WTC11 (cell line): ENCODE data around the gene NR1I3. TPM values are rescaled to one million over a fixed set of nuclear protein-coding genes. Genes with fewer than 3 reads are reported as not detected.

Experiments
- ATAC-seq: fragments of 200-7000 bp; cut with Tn5 transposase; 2 replicates; pipeline ENCODE4 v1.10.0; 2021; ENCODE audit warnings: mild to moderate bottlenecking, moderate library complexity
- CTCF ChIA-PET: fragments of 300-600 bp; sonication (Branson Sonifier 250); formaldehyde crosslinking; loops from one replicate; lab custom pipeline; 2021; ENCODE audit warnings: antibody characterized with exemption; lab: Charles Lee
- POLR2A ChIA-PET: fragments of 350-600 bp; sonication (Branson Sonifier 250); formaldehyde crosslinking; loops from one replicate; lab custom pipeline; 2021; ENCODE audit warnings: antibody characterized with exemption; lab: Charles Lee
- DNase-seq: peaks from one replicate; pipeline ENCODE4 v3.0.0; 2021; ENCODE audit warnings: low spot score
- H3K27ac Mint-ChIP-seq: 2 replicates; pipeline ENCODE4 v1.8.0; 2021; ENCODE audit warnings: mixed read lengths
- H3K27me3 Mint-ChIP-seq: 2 replicates; pipeline ENCODE4 v1.8.0; 2021; ENCODE audit warnings: low read depth, mild to moderate bottlenecking, moderate library complexity, mixed read lengths
- H3K36me3 Mint-ChIP-seq: 2 replicates; pipeline ENCODE4 v1.8.0; 2021; ENCODE audit warnings: mixed read lengths
- H3K4me1 Mint-ChIP-seq: 2 replicates; pipeline ENCODE4 v1.8.0; 2022; ENCODE audit warnings: mixed read lengths
- H3K4me3 Mint-ChIP-seq: 2 replicates; pipeline ENCODE4 v1.8.0; 2021; ENCODE audit warnings: mild to moderate bottlenecking, moderate library complexity, mixed read lengths
- H3K9me3 Mint-ChIP-seq: 2 replicates; pipeline ENCODE4 v1.8.0; 2021; ENCODE audit warnings: mixed read lengths
- ATF1 ChIP-seq: sonication (generic); formaldehyde crosslinking; IDR thresholded peaks from 2 replicates; pipeline ENCODE4 v1.8.1; 2023; ENCODE audit warnings: mild to moderate bottlenecking, moderate library complexity, missing genetic modification reagents
- E2F4 ChIP-seq: sonication (generic); formaldehyde crosslinking; IDR thresholded peaks from 2 replicates; pipeline ENCODE4 v1.8.1; 2022; ENCODE audit warnings: low read depth, mild to moderate bottlenecking, moderate library complexity, missing genetic modification reagents, borderline replicate concordance
- ELF4 ChIP-seq: sonication (generic); formaldehyde crosslinking; IDR thresholded peaks from 2 replicates; pipeline ENCODE4 v1.8.1; 2022; ENCODE audit warnings: low read depth, mild to moderate bottlenecking, moderate library complexity, missing genetic modification reagents
- ERG ChIP-seq: fragments of 250-450 bp; sonication (Bioruptor Pico); IDR thresholded peaks from 2 replicates; pipeline ENCODE4 v1.8.0; 2021; ENCODE audit warnings: mild to moderate bottlenecking
- ESRRA ChIP-seq: sonication (generic); formaldehyde crosslinking; IDR thresholded peaks from 2 replicates; pipeline ENCODE4 v1.8.1; 2022; ENCODE audit warnings: mild to moderate bottlenecking, missing genetic modification reagents, borderline replicate concordance
- FOXK1 ChIP-seq: sonication (generic); formaldehyde crosslinking; IDR thresholded peaks from 2 replicates; pipeline ENCODE4 v1.8.0; 2022; ENCODE audit warnings: mild to moderate bottlenecking, moderate library complexity, missing genetic modification reagents
- GRHL2 ChIP-seq: fragments of 250-450 bp; sonication (Bioruptor Pico); IDR thresholded peaks from 2 replicates; pipeline ENCODE4 v1.8.0; 2022; ENCODE audit warnings: mild to moderate bottlenecking, moderate library complexity; ENCODE audit not compliant: insufficient replicate concordance, severe bottlenecking
- HMGA2 ChIP-seq: fragments of 250-450 bp; sonication (Bioruptor Pico); IDR thresholded peaks from 2 replicates; pipeline ENCODE4 v1.4.0; 2021; ENCODE audit warnings: mild to moderate bottlenecking, moderate library complexity
- JAZF1 ChIP-seq: fragments of 250-450 bp; sonication (Bioruptor Pico); IDR thresholded peaks from 2 replicates; pipeline ENCODE4 v1.9.0; 2021; ENCODE audit warnings: moderate library complexity, mild to moderate bottlenecking, inconsistent platforms
- JUN ChIP-seq: sonication (generic); formaldehyde crosslinking; IDR thresholded peaks from 2 replicates; pipeline ENCODE4 v1.8.0; 2023; ENCODE audit warnings: mild to moderate bottlenecking, missing genetic modification reagents
- MYBL2 ChIP-seq: sonication (generic); formaldehyde crosslinking; IDR thresholded peaks from 2 replicates; pipeline ENCODE4 v1.8.1; 2023; ENCODE audit warnings: mild to moderate bottlenecking, moderate library complexity, missing genetic modification reagents
- NR1H2 ChIP-seq: sonication (generic); formaldehyde crosslinking; IDR thresholded peaks from 2 replicates; pipeline ENCODE4 v1.9.0; 2021; ENCODE audit warnings: mild to moderate bottlenecking, moderate library complexity, missing genetic modification reagents
- NR2C2 ChIP-seq: sonication (generic); formaldehyde crosslinking; IDR thresholded peaks from 2 replicates; pipeline ENCODE4 v1.8.0; 2022; ENCODE audit warnings: mild to moderate bottlenecking, missing genetic modification reagents
- SMAD4 ChIP-seq: sonication (generic); formaldehyde crosslinking; IDR thresholded peaks from 2 replicates; pipeline ENCODE4 v1.8.0; 2022; ENCODE audit warnings: mild to moderate bottlenecking, missing genetic modification reagents
- SOX15 ChIP-seq: fragments of 250-450 bp; sonication (Bioruptor Pico); IDR thresholded peaks from 2 replicates; pipeline ENCODE4 v1.9.0; 2021; ENCODE audit warnings: mild to moderate bottlenecking
- SP1 ChIP-seq: sonication (generic); formaldehyde crosslinking; conservative IDR thresholded peaks from 2 replicates; pipeline ENCODE4 v1.8.1; 2022; ENCODE audit warnings: missing genetic modification reagents
- TCF7 ChIP-seq: sonication (generic); formaldehyde crosslinking; IDR thresholded peaks from 2 replicates; pipeline ENCODE4 v1.8.0; 2022; ENCODE audit warnings: mild to moderate bottlenecking, low read depth, missing genetic modification reagents, moderate library complexity
- ZBTB21 ChIP-seq: sonication (generic); formaldehyde crosslinking; IDR thresholded peaks from 2 replicates; pipeline ENCODE4 v1.8.1; 2023; ENCODE audit warnings: mild to moderate bottlenecking, missing genetic modification reagents, borderline replicate concordance
- ZNF121 ChIP-seq: sonication (generic); formaldehyde crosslinking; IDR thresholded peaks from 2 replicates; pipeline ENCODE4 v1.8.0; 2023; ENCODE audit warnings: missing genetic modification reagents
- ZNF281 ChIP-seq: sonication (generic); formaldehyde crosslinking; IDR thresholded peaks from 2 replicates; pipeline ENCODE4 v1.8.0; 2023; ENCODE audit warnings: mild to moderate bottlenecking, missing genetic modification reagents
- ZNF423 ChIP-seq: fragments of 250-450 bp; sonication (Bioruptor Pico); IDR thresholded peaks from 2 replicates; pipeline ENCODE4 v2.1.2; 2022; ENCODE audit warnings: mild to moderate bottlenecking, moderate library complexity
- ZNF512 ChIP-seq: sonication (generic); formaldehyde crosslinking; IDR thresholded peaks from 2 replicates; pipeline ENCODE4 v1.8.1; 2022; ENCODE audit warnings: missing genetic modification reagents, borderline replicate concordance
- total RNA-seq: library from RNA; stranded (reverse); gene quantifications from 3 replicates; pipeline ENCODE4 v1.2.3, GENCODE V29; 2021
- TF ChIP-seq, protein P1 (sequence below): sonication (generic); formaldehyde crosslinking; IDR thresholded peaks from 2 replicates; pipeline ENCODE4 v1.8.1; 2023; ENCODE audit warnings: mild to moderate bottlenecking, missing genetic modification reagents
- TF ChIP-seq, protein P2 (sequence below): sonication (generic); formaldehyde crosslinking; IDR thresholded peaks from 2 replicates; pipeline ENCODE4 v1.8.1; 2023; ENCODE audit warnings: mild to moderate bottlenecking, moderate library complexity, missing genetic modification reagents

NR1I3 gene
- total RNA-seq, 1 experiment from 2014 or later: not detected

DNA sequence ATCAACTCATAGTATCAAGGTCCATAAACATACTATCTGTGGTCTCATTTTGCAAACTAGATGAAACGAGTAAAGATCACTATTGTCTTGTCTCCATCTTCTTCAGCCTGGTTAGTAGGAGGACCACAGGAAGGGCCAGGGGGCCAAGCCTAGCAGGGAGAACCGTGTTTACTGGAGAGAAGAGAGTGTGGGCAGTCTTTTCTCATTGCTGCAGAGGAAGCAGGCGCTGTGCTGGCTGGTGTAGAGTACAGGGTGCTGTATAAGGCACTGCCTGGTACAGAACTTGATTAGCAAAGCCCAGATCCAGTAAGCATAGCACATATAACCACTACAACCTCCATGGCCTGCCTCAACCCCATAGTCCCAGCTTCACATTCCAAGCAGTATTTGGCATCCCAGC is 50.7 kb downstream of the NR1I3 start:
- no peaks in the 10 kb centered on the region for H3K9me3 Mint-ChIP-seq
- DNase-seq (no peak), ATAC-seq (no peak)
- H3K4me1 Mint-ChIP-seq: peaks cover 12% of the 10 kb centered on the region
- H3K27me3 Mint-ChIP-seq: no peaks in the 10 kb centered on the region; the same call in 1 of the 2 replicates
- CTCF ChIA-PET: interaction anchor here (0.8 kb wide), 1 partner anchor 125 kb away, joined by 3 read pairs; no protein-coding TSS in a partner anchor
- H3K36me3 Mint-ChIP-seq: 0 out of 2 replicates have a peak, but pooled peaks cover 3% of the 10 kb centered on the region
- H3K4me3 Mint-ChIP-seq: no peak overlapping the region
- no peak for TF ChIP-seq NR2C2 (CRISPR knock-in tag)
- no peak for TF ChIP-seq ZNF281
- no peak for TF ChIP-seq E2F4 (CRISPR knock-in tag)
- no peak for TF ChIP-seq GRHL2 (CRISPR knock-in tag)
- TF ChIP-seq ESRRA: no peak
- TF ChIP-seq JUN (CRISPR knock-in tag): no peak
- TF ChIP-seq ELF4 (CRISPR knock-in tag): no peak
- TF ChIP-seq, protein P1, sequence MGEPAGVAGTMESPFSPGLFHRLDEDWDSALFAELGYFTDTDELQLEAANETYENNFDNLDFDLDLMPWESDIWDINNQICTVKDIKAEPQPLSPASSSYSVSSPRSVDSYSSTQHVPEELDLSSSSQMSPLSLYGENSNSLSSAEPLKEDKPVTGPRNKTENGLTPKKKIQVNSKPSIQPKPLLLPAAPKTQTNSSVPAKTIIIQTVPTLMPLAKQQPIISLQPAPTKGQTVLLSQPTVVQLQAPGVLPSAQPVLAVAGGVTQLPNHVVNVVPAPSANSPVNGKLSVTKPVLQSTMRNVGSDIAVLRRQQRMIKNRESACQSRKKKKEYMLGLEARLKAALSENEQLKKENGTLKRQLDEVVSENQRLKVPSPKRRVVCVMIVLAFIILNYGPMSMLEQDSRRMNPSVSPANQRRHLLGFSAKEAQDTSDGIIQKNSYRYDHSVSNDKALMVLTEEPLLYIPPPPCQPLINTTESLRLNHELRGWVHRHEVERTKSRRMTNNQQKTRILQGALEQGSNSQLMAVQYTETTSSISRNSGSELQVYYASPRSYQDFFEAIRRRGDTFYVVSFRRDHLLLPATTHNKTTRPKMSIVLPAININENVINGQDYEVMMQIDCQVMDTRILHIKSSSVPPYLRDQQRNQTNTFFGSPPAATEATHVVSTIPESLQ (CRISPR knock-in tag): no peak
- TF ChIP-seq HMGA2 (CRISPR knock-in tag): no peak
- no peak for TF ChIP-seq SMAD4 (CRISPR knock-in tag)
- TF ChIP-seq TCF7 (CRISPR knock-in tag): no peak
- TF ChIP-seq SOX15 (CRISPR knock-in tag): no peak
- TF ChIP-seq ATF1 (CRISPR knock-in tag): no peak
- no peak for TF ChIP-seq MYBL2 (CRISPR knock-in tag)
- no peak for TF ChIP-seq ZNF423 (CRISPR knock-in tag)
- TF ChIP-seq FOXK1 (CRISPR knock-in tag): no peak
- POLR2A ChIA-PET: no interaction called here
- H3K27ac Mint-ChIP-seq: no peak overlapping the region

DNA sequence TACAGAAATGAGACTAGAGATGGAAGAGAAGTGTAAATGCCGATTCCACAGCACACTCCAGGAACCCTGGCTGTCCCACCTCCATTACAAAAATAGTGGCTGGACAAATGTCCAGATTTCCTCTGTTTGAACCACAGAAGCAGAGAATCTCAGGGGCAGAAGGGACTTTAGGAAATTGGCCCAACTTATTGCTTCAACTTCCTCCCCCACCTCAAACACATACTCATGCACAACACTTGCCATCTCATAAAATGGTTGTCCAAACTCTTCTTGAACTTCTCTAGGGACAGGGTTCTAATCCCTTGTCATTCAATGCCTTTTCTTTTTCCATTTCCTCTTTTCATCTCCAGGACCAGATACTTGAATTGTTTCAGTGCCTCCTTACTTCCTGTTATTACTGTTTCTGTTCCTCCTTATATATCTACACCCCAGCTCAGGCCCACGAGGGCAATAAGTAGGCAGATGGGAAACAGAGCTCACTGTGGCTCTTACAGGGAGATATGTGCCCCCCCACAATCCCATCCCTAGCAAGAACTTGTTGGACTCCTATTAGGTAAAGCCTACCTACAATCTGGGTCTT is 52.2 kb downstream of the NR1I3 start:
- Mint-ChIP-seq H3K27ac (no peak overlapping the region), H3K4me1 (peaks cover 9% of the 10 kb centered on the region), H3K36me3 (no peaks in the 10 kb centered on the region), H3K4me3 (no peak overlapping the region), H3K27me3 (no peaks in the 10 kb centered on the region; the same call in 1 of the 2 replicates), H3K9me3 (no peaks in the 10 kb centered on the region)
- POLR2A ChIA-PET: no interaction called here
- DNase-seq (no peak), ATAC-seq (no peak)
- CTCF ChIA-PET: interaction anchor here (0.7 kb wide), 1 partner anchor 9 kb away, joined by 3 read pairs; the partner anchor contains the start of gene B4GALT3
- TF ChIP-seq ZNF512 (CRISPR knock-in tag) (no peak), JAZF1 (CRISPR knock-in tag) (no peak), GRHL2 (CRISPR knock-in tag) (no peak), ERG (no peak), ZBTB21 (CRISPR knock-in tag) (no peak), SP1 (CRISPR knock-in tag) (no peak), NR1H2 (CRISPR knock-in tag) (no peak), ZNF121 (CRISPR knock-in tag) (no peak)
- TF ChIP-seq, protein P2, sequence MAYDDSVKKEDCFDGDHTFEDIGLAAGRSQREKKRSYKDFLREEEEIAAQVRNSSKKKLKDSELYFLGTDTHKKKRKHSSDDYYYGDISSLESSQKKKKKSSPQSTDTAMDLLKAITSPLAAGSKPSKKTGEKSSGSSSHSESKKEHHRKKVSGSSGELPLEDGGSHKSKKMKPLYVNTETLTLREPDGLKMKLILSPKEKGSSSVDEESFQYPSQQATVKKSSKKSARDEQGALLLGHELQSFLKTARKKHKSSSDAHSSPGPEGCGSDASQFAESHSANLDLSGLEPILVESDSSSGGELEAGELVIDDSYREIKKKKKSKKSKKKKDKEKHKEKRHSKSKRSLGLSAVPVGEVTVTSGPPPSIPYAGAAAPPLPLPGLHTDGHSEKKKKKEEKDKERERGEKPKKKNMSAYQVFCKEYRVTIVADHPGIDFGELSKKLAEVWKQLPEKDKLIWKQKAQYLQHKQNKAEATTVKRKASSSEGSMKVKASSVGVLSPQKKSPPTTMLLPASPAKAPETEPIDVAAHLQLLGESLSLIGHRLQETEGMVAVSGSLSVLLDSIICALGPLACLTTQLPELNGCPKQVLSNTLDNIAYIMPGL (CRISPR knock-in tag): no peak
